ENCODE results near the gene IER5L.

DNA sequence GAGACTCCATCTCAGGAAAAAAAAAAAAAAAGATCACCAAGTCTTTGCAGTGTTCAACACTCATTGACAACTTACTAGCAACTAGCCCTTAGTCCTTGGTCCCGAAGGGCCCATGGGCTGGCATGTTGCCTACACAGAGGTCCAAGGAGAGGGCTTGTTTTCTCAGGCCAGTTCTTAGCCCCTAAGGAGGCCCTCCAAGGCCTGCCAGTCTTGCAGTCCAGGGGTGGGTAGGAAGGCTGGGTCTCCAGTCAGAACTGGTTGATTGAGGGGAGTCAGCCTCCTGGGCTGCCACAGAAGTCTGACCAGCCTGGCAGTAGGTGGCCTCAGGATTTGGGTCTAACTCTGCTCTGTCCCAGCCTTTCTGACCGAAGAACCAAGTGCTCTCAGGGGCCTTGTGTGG is 32.7 kb downstream of the IER5L start:
- TF ChIP-seq, protein P1, sequence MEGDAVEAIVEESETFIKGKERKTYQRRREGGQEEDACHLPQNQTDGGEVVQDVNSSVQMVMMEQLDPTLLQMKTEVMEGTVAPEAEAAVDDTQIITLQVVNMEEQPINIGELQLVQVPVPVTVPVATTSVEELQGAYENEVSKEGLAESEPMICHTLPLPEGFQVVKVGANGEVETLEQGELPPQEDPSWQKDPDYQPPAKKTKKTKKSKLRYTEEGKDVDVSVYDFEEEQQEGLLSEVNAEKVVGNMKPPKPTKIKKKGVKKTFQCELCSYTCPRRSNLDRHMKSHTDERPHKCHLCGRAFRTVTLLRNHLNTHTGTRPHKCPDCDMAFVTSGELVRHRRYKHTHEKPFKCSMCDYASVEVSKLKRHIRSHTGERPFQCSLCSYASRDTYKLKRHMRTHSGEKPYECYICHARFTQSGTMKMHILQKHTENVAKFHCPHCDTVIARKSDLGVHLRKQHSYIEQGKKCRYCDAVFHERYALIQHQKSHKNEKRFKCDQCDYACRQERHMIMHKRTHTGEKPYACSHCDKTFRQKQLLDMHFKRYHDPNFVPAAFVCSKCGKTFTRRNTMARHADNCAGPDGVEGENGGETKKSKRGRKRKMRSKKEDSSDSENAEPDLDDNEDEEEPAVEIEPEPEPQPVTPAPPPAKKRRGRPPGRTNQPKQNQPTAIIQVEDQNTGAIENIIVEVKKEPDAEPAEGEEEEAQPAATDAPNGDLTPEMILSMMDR (IDR thresholded peaks at IDR 0.05) = no peak
- TF ChIP-seq EP300 (IDR thresholded peaks at IDR 0.05) (no peak), POLR2A (IDR thresholded peaks at IDR 0.05) (no peak)

Measured in tibial nerve (tissue), 4 donors.